ENCODE measurements around the gene CASP4. TPM values are rescaled to one million over a fixed set of nuclear protein-coding genes. Genes with fewer than 3 reads are reported as not detected.

CASP4 gene
- total RNA-seq: 228 and 320 TPM in 2 replicates

DNA sequence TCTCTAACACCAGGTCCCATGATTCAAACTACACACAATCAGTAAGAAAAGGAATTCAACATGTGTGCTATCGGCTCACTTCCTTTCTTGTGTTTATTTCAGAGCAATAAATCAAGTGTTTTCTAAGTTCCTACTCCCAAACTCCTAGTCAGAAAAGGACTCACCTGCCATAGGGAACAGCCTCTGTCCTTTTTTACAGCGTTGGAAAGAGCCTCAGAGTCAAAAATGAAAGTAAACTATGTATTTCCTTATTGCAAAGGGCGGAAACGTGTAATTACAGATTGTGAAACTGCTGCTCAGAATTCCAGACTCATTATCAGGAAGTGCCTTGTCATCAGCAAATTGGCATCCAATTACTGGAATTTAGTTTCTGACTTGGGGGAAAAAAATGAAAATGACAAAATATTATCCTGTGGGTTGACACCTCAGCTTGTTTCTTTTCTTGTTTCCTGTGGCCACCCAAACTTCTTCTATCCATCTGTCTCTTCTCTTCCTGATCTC, at the start of gene CASP4:
Gene CASP4 (minus strand): TSS at position 220 of the 501 bp plus-strand sequence. CDS start 49 bp downstream, at position 171.

DNA sequence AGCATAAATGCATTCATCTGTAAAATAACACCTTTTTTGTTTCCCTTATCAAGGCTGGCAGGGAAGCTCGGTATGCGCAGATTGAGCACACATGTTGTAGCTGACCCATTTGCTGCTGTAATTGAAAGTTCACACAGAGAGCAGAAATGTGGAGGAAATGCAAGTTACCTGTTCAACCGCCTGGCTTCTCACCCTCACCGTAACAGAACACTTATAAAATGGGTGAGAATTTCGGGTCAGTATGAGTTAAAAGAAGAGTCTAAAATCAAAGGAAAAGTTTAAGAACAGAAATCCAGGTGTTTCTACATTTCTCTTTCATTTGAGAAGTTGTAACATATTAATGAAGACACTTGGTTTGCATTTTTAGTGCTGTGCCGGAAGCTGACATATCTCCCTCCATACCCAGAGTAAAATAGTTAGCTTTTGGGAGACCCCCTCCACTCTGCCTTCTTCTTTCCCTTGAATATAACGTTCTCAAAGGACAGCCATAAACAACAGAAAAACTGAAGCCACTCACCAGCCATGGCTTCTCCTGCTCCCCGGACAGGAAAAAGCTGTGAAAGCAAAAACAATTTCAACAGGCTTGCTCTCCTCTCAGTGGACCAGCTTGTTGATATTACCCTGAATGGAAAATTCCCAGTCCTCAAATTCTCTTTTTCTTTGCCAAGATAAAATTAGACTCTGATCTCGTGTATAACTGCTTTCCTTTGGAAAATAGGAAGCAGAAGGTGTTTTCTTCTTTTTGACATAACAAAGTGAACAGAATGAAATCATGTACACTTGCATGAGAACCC, 70.3 kb downstream of the CASP4 start, which contains the start of gene CASP12:
Gene CASP12 (minus strand): TSS at position 570 of the 794 bp plus-strand sequence.

Other genes with a start within 250 kb of the CASP4 start
- gene CASP12, start 70.1 kb downstream of the CASP4 start, total RNA-seq: 7.8 and 85.2 TPM in 2 replicates
- gene CASP5, start 54.6 kb upstream of the CASP4 start, total RNA-seq: not detected in 2 replicates
- 6.3 and 28.2 TPM in 2 replicates for gene CASP1, start 66.6 kb upstream of the CASP4 start, total RNA-seq
- 40.0 and 98.1 TPM in 2 replicates for gene CARD16, start 76.8 kb upstream of the CASP4 start, total RNA-seq
- gene CARD18, start 171.2 kb upstream of the CASP4 start, total RNA-seq: not detected in 2 replicates